HUES6 (cell line): ENCODE results near the gene WDFY2.

Experiments used
- H3K27ac ChIP-seq: 2 replicates; pipeline ENCODE4 v1.7.0; 2013; ENCODE audit warnings: low read depth, mild to moderate bottlenecking, low read length, inconsistent platforms
- H3K27me3 ChIP-seq: 2 replicates; pipeline ENCODE4 v1.6.1; 2013; ENCODE audit warnings: low read length; ENCODE audit not compliant: control insufficient read depth, insufficient read depth
- H3K36me3 ChIP-seq: 2 replicates; pipeline ENCODE4 v1.6.1; 2013; ENCODE audit warnings: low read length; ENCODE audit not compliant: control insufficient read depth, insufficient read depth
- H3K4me1 ChIP-seq: 2 replicates; pipeline ENCODE4 v1.6.1; 2013; ENCODE audit warnings: low read length; ENCODE audit not compliant: control insufficient read depth, insufficient read depth
- H3K4me3 ChIP-seq: 2 replicates; pipeline ENCODE4 v1.5.1; 2013; ENCODE audit warnings: low read depth, low read length
- H3K9ac ChIP-seq: one replicate; pipeline ENCODE4 v1.6.1; 2013; ENCODE audit warnings: mild to moderate bottlenecking, low read length
- H3K9me3 ChIP-seq: 2 replicates; pipeline ENCODE4 v1.6.1; 2013; ENCODE audit warnings: low read depth, low read length; ENCODE audit not compliant: control insufficient read depth, insufficient read depth

The WDFY2 gene

GRCh38 chr13:51804295-51805172 lies 220.3 kb downstream of the WDFY2 start:
- H3K4me3 ChIP-seq, result peak overlapping the region; percentile 72
- no peaks in the 10 kb centered on the region for H3K27me3 ChIP-seq
- H3K9me3 ChIP-seq, result no peaks in the 10 kb centered on the region
- no peaks in the 10 kb centered on the region for H3K36me3 ChIP-seq
- peaks cover 35% of the 10 kb centered on the region for H3K4me1 ChIP-seq
- peak overlapping the region; percentile 93 for H3K27ac ChIP-seq
- H3K9ac ChIP-seq, result peak overlapping the region; percentile 97

DNA sequence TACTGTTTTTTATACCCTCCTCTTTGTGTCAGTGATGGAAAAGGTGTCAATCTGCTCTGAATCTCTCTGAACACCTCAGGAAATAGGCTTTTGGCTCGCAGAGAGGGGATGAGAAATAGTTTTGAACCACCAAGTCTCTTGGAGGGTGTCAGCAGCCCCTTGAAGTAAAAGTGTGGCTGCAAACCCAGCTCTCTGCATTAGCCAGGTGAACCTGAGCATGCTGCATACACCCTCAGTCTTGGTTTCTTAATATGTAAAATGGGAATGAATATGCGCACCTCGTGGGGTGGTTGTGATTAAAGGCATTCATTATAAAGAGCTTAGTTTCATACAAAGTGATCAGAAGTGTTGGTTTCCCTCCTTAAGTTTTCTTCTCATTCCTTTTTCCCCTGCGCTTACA lies 221.1 kb downstream of the WDFY2 start:
- no peak overlapping the region for H3K27ac ChIP-seq
- H3K27me3 ChIP-seq, result no peaks in the 10 kb centered on the region
- no peaks in the 10 kb centered on the region for H3K9me3 ChIP-seq
- no peak overlapping the region for H3K9ac ChIP-seq
- no peaks in the 10 kb centered on the region for H3K36me3 ChIP-seq
- H3K4me1 ChIP-seq, result peaks cover 35% of the 10 kb centered on the region
- no peak overlapping the region for H3K4me3 ChIP-seq

DNA sequence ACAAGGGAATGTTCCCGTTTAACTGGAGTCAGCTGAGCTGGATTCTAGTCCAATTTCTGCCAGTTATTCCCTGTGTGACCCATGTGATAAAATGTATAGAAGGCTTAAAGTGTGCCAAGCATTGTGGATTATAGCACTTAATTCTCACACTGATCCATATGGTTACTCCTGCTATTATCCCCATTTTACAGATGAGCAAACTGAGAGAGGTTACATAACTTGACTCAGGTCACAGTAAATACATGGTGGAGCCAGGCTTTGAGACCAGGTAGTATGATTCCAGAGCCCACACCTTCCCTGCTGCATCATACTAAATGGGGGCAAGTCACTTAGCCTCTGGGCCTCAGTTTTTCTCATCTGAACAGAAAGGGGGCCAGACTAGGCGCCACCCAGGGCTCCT lies 221.7 kb downstream of the WDFY2 start:
- H3K36me3 ChIP-seq, result no peaks in the 10 kb centered on the region
- H3K27me3 ChIP-seq, result no peaks in the 10 kb centered on the region
- H3K9me3 ChIP-seq, result no peaks in the 10 kb centered on the region
- H3K4me3 ChIP-seq, result no peak overlapping the region
- no peak overlapping the region for H3K9ac ChIP-seq
- no peak overlapping the region for H3K27ac ChIP-seq
- H3K4me1 ChIP-seq, result peaks cover 35% of the 10 kb centered on the region

DNA sequence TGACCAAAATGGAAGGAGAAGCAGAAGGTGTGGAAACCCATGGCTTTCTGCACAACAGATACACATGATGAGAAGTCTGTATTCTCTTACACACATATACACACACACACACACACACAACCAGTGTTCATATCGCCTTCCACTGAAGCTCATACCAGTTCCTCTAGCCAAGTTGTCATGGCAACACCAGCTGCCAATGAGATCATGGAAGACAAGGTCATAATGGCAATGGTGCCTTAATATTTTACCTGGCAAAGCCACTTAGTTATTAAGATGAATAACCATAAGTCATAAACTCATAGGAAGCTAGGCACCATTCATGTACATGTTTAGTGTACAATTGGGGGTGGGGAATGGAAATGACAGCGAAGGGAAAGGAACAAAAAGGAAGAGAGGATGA lies 222.3 kb downstream of the WDFY2 start:
- Histone ChIP-seq H3K9ac (no peak overlapping the region), H3K9me3 (no peaks in the 10 kb centered on the region), H3K4me1 (peaks cover 34% of the 10 kb centered on the region), H3K4me3 (no peak overlapping the region), H3K27ac (no peak overlapping the region), H3K27me3 (no peaks in the 10 kb centered on the region), H3K36me3 (no peaks in the 10 kb centered on the region)

DNA sequence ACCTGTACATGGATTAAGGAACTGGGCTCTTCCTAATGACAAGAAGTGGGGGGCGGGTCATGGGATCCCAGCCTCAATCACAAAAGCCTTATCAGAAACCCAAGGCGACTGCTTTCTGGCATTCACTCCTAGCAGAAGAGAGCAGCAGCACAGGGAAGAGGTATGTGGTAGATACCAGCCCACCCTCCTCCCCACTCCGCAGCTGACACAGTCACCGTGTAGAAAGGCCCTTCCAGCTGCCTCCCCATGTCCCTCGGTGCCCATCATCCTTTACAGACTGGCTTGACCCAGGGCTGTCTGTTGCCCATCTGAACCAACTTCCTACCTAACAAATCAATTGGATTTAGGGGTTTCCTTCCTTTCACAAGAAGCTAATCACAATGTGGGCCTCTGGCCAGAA lies 222.8 kb downstream of the WDFY2 start:
- H3K9ac ChIP-seq, result no peak overlapping the region
- H3K4me1 ChIP-seq, result peaks cover 29% of the 10 kb centered on the region
- H3K27ac ChIP-seq, result no peak overlapping the region
- no peaks in the 10 kb centered on the region for H3K36me3 ChIP-seq
- H3K9me3 ChIP-seq, result no peaks in the 10 kb centered on the region
- no peaks in the 10 kb centered on the region for H3K27me3 ChIP-seq
- H3K4me3 ChIP-seq, result no peak overlapping the region

DNA sequence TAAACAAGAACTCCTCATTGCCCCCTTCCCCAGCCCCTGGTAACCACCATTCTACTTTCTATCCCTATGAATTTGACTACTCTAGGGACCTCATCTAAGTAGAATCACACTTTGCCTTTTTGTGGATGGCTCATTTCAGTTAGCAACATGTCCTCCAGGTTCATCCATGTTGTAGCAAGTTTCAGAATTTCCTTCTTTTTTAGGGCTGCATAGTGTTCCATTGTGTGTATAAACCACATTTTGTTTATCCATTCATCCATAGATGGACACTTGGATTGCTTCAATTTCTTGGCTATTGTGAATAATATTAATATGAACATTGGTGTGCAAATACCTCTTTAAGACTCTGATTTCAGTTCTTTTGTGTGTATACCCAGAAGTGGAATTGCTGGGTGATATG lies 224.5 kb downstream of the WDFY2 start:
- H3K36me3 ChIP-seq, result no peaks in the 10 kb centered on the region
- no peak overlapping the region for H3K27ac ChIP-seq
- H3K27me3 ChIP-seq, result no peaks in the 10 kb centered on the region
- H3K9me3 ChIP-seq, result no peaks in the 10 kb centered on the region
- H3K4me1 ChIP-seq, result peaks cover 14% of the 10 kb centered on the region
- no peak overlapping the region for H3K4me3 ChIP-seq
- H3K9ac ChIP-seq, result no peak overlapping the region

- no peaks in the 10 kb centered on the region for H3K36me3 ChIP-seq
- no peak overlapping the region for H3K9ac ChIP-seq
- H3K4me1 ChIP-seq, result peaks cover 9% of the 10 kb centered on the region
- no peak overlapping the region for H3K4me3 ChIP-seq
- no peaks in the 10 kb centered on the region for H3K9me3 ChIP-seq
- H3K27ac ChIP-seq, result no peak overlapping the region
- H3K27me3 ChIP-seq, result no peaks in the 10 kb centered on the region
Measured at GRCh38 chr13:51811046-51811445, 226.8 kb downstream of the WDFY2 start.

DNA sequence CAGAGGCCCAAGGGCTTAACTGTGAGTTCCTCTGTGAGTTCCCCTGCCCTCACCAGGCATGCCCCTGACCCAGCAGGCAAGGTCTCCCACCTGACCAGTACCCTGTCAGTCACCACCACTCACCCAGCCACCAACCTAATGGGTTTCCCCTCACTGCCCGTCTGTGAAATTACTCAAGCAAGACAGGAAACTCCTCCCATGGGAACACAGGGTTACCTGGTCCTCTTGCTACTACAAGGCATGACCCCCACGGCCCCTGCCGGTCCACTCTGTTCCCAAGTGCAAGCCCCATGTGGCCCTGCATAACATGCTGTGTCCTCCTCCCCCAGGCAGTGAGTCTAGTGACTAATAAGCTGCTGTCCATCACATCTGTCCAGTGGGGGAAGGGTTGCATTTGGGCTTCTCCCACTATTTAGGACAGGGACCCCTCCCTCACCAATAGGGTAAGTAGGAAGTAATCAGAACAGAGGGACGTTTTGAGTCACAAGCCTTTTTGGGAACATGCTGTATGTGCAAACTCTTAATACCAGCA lies 227.7 kb downstream of the WDFY2 start:
- Histone ChIP-seq H3K9me3 (no peaks in the 10 kb centered on the region), H3K4me3 (no peak overlapping the region), H3K9ac (no peak overlapping the region), H3K36me3 (no peaks in the 10 kb centered on the region), H3K27me3 (no peaks in the 10 kb centered on the region), H3K27ac (no peak overlapping the region), H3K4me1 (peaks cover 16% of the 10 kb centered on the region)

GRCh38 chr13:51814071-51814470 lies 229.8 kb downstream of the WDFY2 start:
- Histone ChIP-seq H3K27ac (no peak overlapping the region), H3K9me3 (no peaks in the 10 kb centered on the region), H3K9ac (no peak overlapping the region), H3K4me1 (peaks cover 28% of the 10 kb centered on the region), H3K27me3 (no peaks in the 10 kb centered on the region; the same call in 1 of the 2 replicates), H3K4me3 (no peak overlapping the region), H3K36me3 (no peaks in the 10 kb centered on the region)

DNA sequence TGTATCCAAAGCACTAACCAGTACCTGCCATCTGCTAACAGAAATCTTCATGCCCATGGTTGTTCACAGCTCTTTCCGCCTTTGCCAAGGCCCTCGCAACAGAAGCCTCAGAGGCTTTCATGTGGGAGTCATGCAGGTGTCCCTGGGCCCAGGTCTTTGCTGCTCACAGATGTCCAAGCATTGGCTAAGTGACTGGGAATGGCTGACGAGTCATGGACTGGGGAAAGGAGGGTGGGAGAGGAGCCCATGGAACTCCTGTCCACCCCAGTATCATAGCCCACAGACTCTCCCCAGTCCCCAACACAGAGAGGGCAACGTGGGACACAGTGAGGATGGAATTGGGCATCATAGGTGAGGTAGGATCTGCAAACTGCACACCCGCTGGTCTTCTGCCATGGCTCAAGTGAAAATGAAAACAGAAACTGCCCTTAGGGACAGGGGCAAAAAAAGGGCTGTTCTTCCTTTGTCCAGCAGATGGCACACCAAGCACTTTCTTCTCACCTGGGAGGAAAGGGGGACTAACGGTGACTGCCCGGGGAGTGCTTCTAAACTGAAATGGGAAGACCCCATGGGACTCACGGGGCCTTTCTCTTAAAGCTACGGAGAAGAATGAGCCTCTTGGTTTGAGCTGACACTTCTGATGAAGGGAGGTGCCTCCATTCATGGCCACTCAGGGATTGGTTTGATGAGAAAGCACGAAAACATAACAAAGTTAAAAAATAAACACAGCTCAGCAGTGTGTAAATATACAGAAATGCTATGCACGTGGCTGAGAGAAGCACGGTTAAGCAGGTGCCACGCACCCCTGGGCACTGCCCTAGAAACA lies 230.8 kb downstream of the WDFY2 start:
- no peaks in the 10 kb centered on the region for H3K36me3 ChIP-seq
- H3K9ac ChIP-seq, result no peak overlapping the region
- no peaks in the 10 kb centered on the region for H3K9me3 ChIP-seq
- H3K27ac ChIP-seq, result no peak overlapping the region
- peaks cover 3% of the 10 kb centered on the region for H3K27me3 ChIP-seq
- H3K4me3 ChIP-seq, result peak overlapping the region; percentile 20; the same call in 1 of the 2 replicates
- H3K4me1 ChIP-seq, result peaks cover 34% of the 10 kb centered on the region

DNA sequence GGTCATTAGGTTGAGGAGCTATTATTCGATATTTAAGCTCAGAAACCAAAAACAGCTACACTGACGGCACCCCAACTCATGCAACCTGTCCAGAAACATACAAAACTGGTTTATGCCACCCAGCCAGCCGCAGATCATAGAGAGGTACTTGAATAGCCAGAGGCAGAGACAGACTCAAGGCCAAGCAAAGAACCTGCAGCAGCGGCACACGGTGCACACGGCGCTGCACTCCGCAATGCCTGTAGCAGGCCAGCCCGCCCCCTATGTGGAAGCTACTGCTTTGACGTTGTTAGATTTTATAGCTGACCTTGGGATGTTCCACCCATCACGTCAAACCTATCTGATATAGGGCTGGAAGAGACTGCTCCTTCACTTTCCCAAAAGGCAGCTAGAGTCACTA lies 231.6 kb downstream of the WDFY2 start:
- H3K27ac ChIP-seq, result no peak overlapping the region
- peaks cover 34% of the 10 kb centered on the region for H3K4me1 ChIP-seq
- H3K4me3 ChIP-seq, result no peak overlapping the region
- no peaks in the 10 kb centered on the region for H3K36me3 ChIP-seq
- no peak overlapping the region for H3K9ac ChIP-seq
- no peaks in the 10 kb centered on the region for H3K9me3 ChIP-seq
- H3K27me3 ChIP-seq, result peaks cover 3% of the 10 kb centered on the region
